ENCODE data around the gene TXNRD2.

The TXNRD2 gene

GRCh38 chr22:19873138-19873959 is 68.3 kb downstream of the TXNRD2 start:
- no peaks in the 10 kb centered on the region for H3K27me3 ChIP-seq (ENCODE audit: insufficient read depth, low read length)
- no peaks in the 10 kb centered on the region for H3K9me3 ChIP-seq (ENCODE audit: low read length)
- H3K4me1 ChIP-seq (ENCODE audit: insufficient read depth, low read length): peaks cover 25% of the 10 kb centered on the region
- no peak overlapping the region for H3K4me3 ChIP-seq (ENCODE audit: low read length)
- H2AFZ ChIP-seq (ENCODE audit: low read depth, low read length): peak overlapping the region; percentile 77
- no peaks in the 10 kb centered on the region for H3K36me3 ChIP-seq (ENCODE audit: insufficient read depth, low read length)

- Histone ChIP-seq H3K27me3 (ENCODE audit: insufficient read depth, low read length) (no peaks in the 10 kb centered on the region), H3K4me3 (ENCODE audit: low read length) (no peak overlapping the region), H3K4me1 (ENCODE audit: insufficient read depth, low read length) (peaks cover 25% of the 10 kb centered on the region), H2AFZ (ENCODE audit: low read depth, low read length) (no peak overlapping the region), H3K36me3 (ENCODE audit: insufficient read depth, low read length) (no peaks in the 10 kb centered on the region), H3K9me3 (ENCODE audit: low read length) (no peaks in the 10 kb centered on the region)
Observed at GRCh38 chr22:19872779-19873137, 68.9 kb downstream of the TXNRD2 start.

GRCh38 chr22:19871845-19872778 is 69.5 kb downstream of the TXNRD2 start:
- Histone ChIP-seq H3K36me3 (ENCODE audit: insufficient read depth, low read length) (no peaks in the 10 kb centered on the region), H2AFZ (ENCODE audit: low read depth, low read length) (no peak overlapping the region), H3K27me3 (ENCODE audit: insufficient read depth, low read length) (no peaks in the 10 kb centered on the region), H3K4me3 (ENCODE audit: low read length) (no peak overlapping the region), H3K9me3 (ENCODE audit: low read length) (no peaks in the 10 kb centered on the region), H3K4me1 (ENCODE audit: insufficient read depth, low read length) (peaks cover 25% of the 10 kb centered on the region)

- no peaks in the 10 kb centered on the region for H3K9me3 ChIP-seq (ENCODE audit: low read length)
- H3K4me1 ChIP-seq (ENCODE audit: insufficient read depth, low read length): peaks cover 25% of the 10 kb centered on the region
- H2AFZ ChIP-seq (ENCODE audit: low read depth, low read length): no peak overlapping the region
- H3K27me3 ChIP-seq (ENCODE audit: insufficient read depth, low read length): no peaks in the 10 kb centered on the region
- H3K4me3 ChIP-seq (ENCODE audit: low read length): no peak overlapping the region
- no peaks in the 10 kb centered on the region for H3K36me3 ChIP-seq (ENCODE audit: insufficient read depth, low read length)
Observed at GRCh38 chr22:19871023-19871844, 70.4 kb downstream of the TXNRD2 start.

- no peaks in the 10 kb centered on the region for H3K27me3 ChIP-seq (ENCODE audit: insufficient read depth, low read length)
- no peaks in the 10 kb centered on the region for H3K36me3 ChIP-seq (ENCODE audit: insufficient read depth, low read length)
- no peak overlapping the region for H2AFZ ChIP-seq (ENCODE audit: low read depth, low read length)
- H3K9me3 ChIP-seq (ENCODE audit: low read length): no peaks in the 10 kb centered on the region
- H3K4me1 ChIP-seq (ENCODE audit: insufficient read depth, low read length): peaks cover 24% of the 10 kb centered on the region
- H3K4me3 ChIP-seq (ENCODE audit: low read length): no peak overlapping the region
Observed at GRCh38 chr22:19870153-19871022, 71.2 kb downstream of the TXNRD2 start.

- Histone ChIP-seq H2AFZ (ENCODE audit: low read depth, low read length) (no peak overlapping the region), H3K4me1 (ENCODE audit: insufficient read depth, low read length) (peaks cover 17% of the 10 kb centered on the region), H3K27me3 (ENCODE audit: insufficient read depth, low read length) (no peaks in the 10 kb centered on the region), H3K36me3 (ENCODE audit: insufficient read depth, low read length) (no peaks in the 10 kb centered on the region), H3K9me3 (ENCODE audit: low read length) (no peaks in the 10 kb centered on the region), H3K4me3 (ENCODE audit: low read length) (no peak overlapping the region)
Observed at GRCh38 chr22:19869497-19870152, 72.0 kb downstream of the TXNRD2 start.

GRCh38 chr22:19868773-19869471 is 72.7 kb downstream of the TXNRD2 start:
- H3K4me3 ChIP-seq (ENCODE audit: low read length): no peak overlapping the region
- peaks cover 10% of the 10 kb centered on the region for H3K4me1 ChIP-seq (ENCODE audit: insufficient read depth, low read length)
- no peaks in the 10 kb centered on the region for H3K27me3 ChIP-seq (ENCODE audit: insufficient read depth, low read length)
- no peak overlapping the region for H2AFZ ChIP-seq (ENCODE audit: low read depth, low read length)
- H3K9me3 ChIP-seq (ENCODE audit: low read length): no peaks in the 10 kb centered on the region
- no peaks in the 10 kb centered on the region for H3K36me3 ChIP-seq (ENCODE audit: insufficient read depth, low read length)

- no peaks in the 10 kb centered on the region for H3K27me3 ChIP-seq (ENCODE audit: insufficient read depth, low read length)
- no peaks in the 10 kb centered on the region for H3K36me3 ChIP-seq (ENCODE audit: insufficient read depth, low read length)
- H3K4me3 ChIP-seq (ENCODE audit: low read length): no peak overlapping the region
- peaks cover 5% of the 10 kb centered on the region for H3K4me1 ChIP-seq (ENCODE audit: insufficient read depth, low read length)
- no peak overlapping the region for H2AFZ ChIP-seq (ENCODE audit: low read depth, low read length)
- H3K9me3 ChIP-seq (ENCODE audit: low read length): no peaks in the 10 kb centered on the region
Observed at GRCh38 chr22:19868333-19868732, 73.3 kb downstream of the TXNRD2 start.

GRCh38 chr22:19867617-19868016 is 74.0 kb downstream of the TXNRD2 start:
- Histone ChIP-seq H3K27me3 (ENCODE audit: insufficient read depth, low read length) (no peaks in the 10 kb centered on the region), H3K9me3 (ENCODE audit: low read length) (no peaks in the 10 kb centered on the region), H3K36me3 (ENCODE audit: insufficient read depth, low read length) (no peaks in the 10 kb centered on the region), H3K4me3 (ENCODE audit: low read length) (no peak overlapping the region), H2AFZ (ENCODE audit: low read depth, low read length) (no peak overlapping the region), H3K4me1 (ENCODE audit: insufficient read depth, low read length) (no peaks in the 10 kb centered on the region)

GRCh38 chr22:19866665-19867009 is 75.0 kb downstream of the TXNRD2 start:
- Histone ChIP-seq H3K9me3 (ENCODE audit: low read length) (no peaks in the 10 kb centered on the region), H3K36me3 (ENCODE audit: insufficient read depth, low read length) (no peaks in the 10 kb centered on the region), H3K4me3 (ENCODE audit: low read length) (no peak overlapping the region), H3K27me3 (ENCODE audit: insufficient read depth, low read length) (no peaks in the 10 kb centered on the region), H3K4me1 (ENCODE audit: insufficient read depth, low read length) (no peaks in the 10 kb centered on the region), H2AFZ (ENCODE audit: low read depth, low read length) (no peak overlapping the region)

GRCh38 chr22:19865141-19865829 is 76.3 kb downstream of the TXNRD2 start:
- H3K4me3 ChIP-seq (ENCODE audit: low read length): no peak overlapping the region
- no peaks in the 10 kb centered on the region for H3K4me1 ChIP-seq (ENCODE audit: insufficient read depth, low read length)
- H3K9me3 ChIP-seq (ENCODE audit: low read length): no peaks in the 10 kb centered on the region
- H3K36me3 ChIP-seq (ENCODE audit: insufficient read depth, low read length): no peaks in the 10 kb centered on the region
- H2AFZ ChIP-seq (ENCODE audit: low read depth, low read length): no peak overlapping the region
- no peaks in the 10 kb centered on the region for H3K27me3 ChIP-seq (ENCODE audit: insufficient read depth, low read length)

Measured in neuron (in vitro differentiated cells).